Adrenal gland (tissue), 12 donors: ENCODE results near the gene CCNI2. TPM values are rescaled to one million over a fixed set of nuclear protein-coding genes. Genes with fewer than 3 reads are reported as not detected.

ENCODE experiments used
- polyA plus RNA-seq, 3 donors: library from polyadenylated mRNA; stranded (reverse); fragments of 200-250 nt in 2 of 3; fragments of 350-450 nt in 1 of 3; fragmentation: Illumina TruSeq in 1 of 3; extraction: RNeasy Lipid Tissue Mini Kit (QIAGEN cat#74804) in 1 of 3; gene quantifications; one replicate each; pipeline ENCODE4 v1.2.3, GENCODE V29; 2013 to 2014
- total RNA-seq, 9 donors: library from RNA; depleted of rRNA in 4 of 9; stranded (reverse); fragments of >200 nt in 4 of 9; fragments of 120-200 nt in 1 of 9; fragmentation: NEBNext Ultra II Directional in 1 of 9; extraction: Animal tissue kit (Norgen Biotek cat#: 25700) in 1 of 9; gene quantifications; one replicate each; pipeline versions ENCODE4 v1.1.0 to v1.2.4, GENCODE V29; 2013 to 2023
- donor health status: healthy with polysubstance abuse.
- donor health status: Bipolar disorder and iron deficiency.
- donor health status: DM: yes; HTN: yes; CAD: no.
- donor health status: DM: no; HTN: no; CAD: no.
- donor health status: DM: no; HTN: no; CAD: no.
- donor health status: DM: yes; HTN: yes; CAD: no.

Gene CCNI2
- total and polyA plus RNA-seq, 12 donors = 0.08 to 0.40 (median 0.20) TPM; not detected in 5

Other genes starting within 250 kb of the CCNI2 start
- not detected for gene IL5, start 203.9 kb upstream of the CCNI2 start, total RNA-seq
- not detected for gene IL5, start 203.9 kb upstream of the CCNI2 start, polyA plus RNA-seq
- 10 to 100 TPM; 18.7 to 41.6 (median 29.1) TPM for gene RAD50, start 190.4 kb upstream of the CCNI2 start, total RNA-seq
- gene RAD50, start 190.4 kb upstream of the CCNI2 start, polyA plus RNA-seq = 10 to 100 TPM in 1 of 3 donors, 1 to 10 TPM in 2; 5.4 to 39.6 (median 9.0) TPM
- under 1 TPM in 2 of 9 donors, not detected in 7; 0.06 to 0.61 TPM for gene IL13, start 89.3 kb upstream of the CCNI2 start, total RNA-seq
- gene IL13, start 89.3 kb upstream of the CCNI2 start, polyA plus RNA-seq = under 1 TPM in 2 of 3 donors, not detected in 1; 0.10 to 0.32 TPM
- not detected for gene IL4, start 73.4 kb upstream of the CCNI2 start, total RNA-seq
- not detected for gene IL4, start 73.4 kb upstream of the CCNI2 start, polyA plus RNA-seq
- gene KIF3A, start 9.9 kb upstream of the CCNI2 start, total RNA-seq = 10 to 100 TPM in 4 of 9 donors, 1 to 10 TPM in 5; 5.6 to 42.0 (median 9.5) TPM
- 10 to 100 TPM in 2 of 3 donors, 1 to 10 TPM in 1; 4.1 to 26.8 (median 11.7) TPM for gene KIF3A, start 9.9 kb upstream of the CCNI2 start, polyA plus RNA-seq
- gene SEPTIN8, start 29.8 kb downstream of the CCNI2 start, total RNA-seq = 10 to 100 TPM in 8 of 9 donors, 1 to 10 TPM in 1; 9.7 to 36.2 (median 27.6) TPM
- gene SEPTIN8, start 29.8 kb downstream of the CCNI2 start, polyA plus RNA-seq = 10 to 100 TPM; 16.1 to 30.7 (median 19.6) TPM
- 1 to 10 TPM in 2 of 9 donors, under 1 TPM in 4, not detected in 3; 0.06 to 1.8 (median 0.53) TPM for gene SOWAHA, start 65.9 kb downstream of the CCNI2 start, total RNA-seq
- gene SOWAHA, start 65.9 kb downstream of the CCNI2 start, polyA plus RNA-seq = under 1 TPM; 0.17 to 0.90 (median 0.40) TPM
- gene SHROOM1, start 83.2 kb downstream of the CCNI2 start, total RNA-seq = 10 to 100 TPM in 1 of 9 donors, 1 to 10 TPM in 8; 1.9 to 10.3 (median 5.2) TPM
- gene SHROOM1, start 83.2 kb downstream of the CCNI2 start, polyA plus RNA-seq = 10 to 100 TPM in 1 of 3 donors, 1 to 10 TPM in 2; 1.3 to 18.3 (median 6.7) TPM
- gene GDF9, start 119.0 kb downstream of the CCNI2 start, total RNA-seq = 1 to 10 TPM in 2 of 9 donors, under 1 TPM in 7; 0.41 to 1.4 (median 0.70) TPM
- gene GDF9, start 119.0 kb downstream of the CCNI2 start, polyA plus RNA-seq = 1 to 10 TPM in 2 of 3 donors, under 1 TPM in 1; 0.88 to 1.0 (median 1.0) TPM
- 100 to 1,000 TPM; 141 to 807 (median 505) TPM for gene UQCRQ, start 119.2 kb downstream of the CCNI2 start, total RNA-seq
- gene UQCRQ, start 119.2 kb downstream of the CCNI2 start, polyA plus RNA-seq = 100 to 1,000 TPM; 263 to 729 (median 538) TPM
- 1 to 10 TPM in 4 of 9 donors, under 1 TPM in 3, not detected in 2; 0.39 to 1.7 (median 1.1) TPM for gene LEAP2, start 126.2 kb downstream of the CCNI2 start, total RNA-seq
- 1 to 10 TPM in 2 of 3 donors, under 1 TPM in 1; 0.57 to 3.1 (median 1.8) TPM for gene LEAP2, start 126.2 kb downstream of the CCNI2 start, polyA plus RNA-seq
- 100 to 1,000 TPM in 1 of 9 donors, 10 to 100 TPM in 8; 42.5 to 158 (median 91.0) TPM for gene AFF4, start 216.2 kb downstream of the CCNI2 start, total RNA-seq
- 100 to 1,000 TPM in 1 of 3 donors, 10 to 100 TPM in 1, 1 to 10 TPM in 1; 9.7 to 107 (median 14.6) TPM for gene AFF4, start 216.2 kb downstream of the CCNI2 start, polyA plus RNA-seq